CD4-positive, alpha-beta T cell treated with Interferon alpha-2 for 1 hour (primary cell): ENCODE measurements around the gene ANXA1.
"Not testable (repeated sequence)": the region's sequence is repeated elsewhere in the genome, so short reads cannot be mapped to it uniquely, and the experiment has no call there.

Experiments
- DNase-seq, 2 donors: peaks; one replicate each; pipeline ENCODE4 v3.0.0-alpha.2; 2020 to 2022

The ANXA1 gene

DNA sequence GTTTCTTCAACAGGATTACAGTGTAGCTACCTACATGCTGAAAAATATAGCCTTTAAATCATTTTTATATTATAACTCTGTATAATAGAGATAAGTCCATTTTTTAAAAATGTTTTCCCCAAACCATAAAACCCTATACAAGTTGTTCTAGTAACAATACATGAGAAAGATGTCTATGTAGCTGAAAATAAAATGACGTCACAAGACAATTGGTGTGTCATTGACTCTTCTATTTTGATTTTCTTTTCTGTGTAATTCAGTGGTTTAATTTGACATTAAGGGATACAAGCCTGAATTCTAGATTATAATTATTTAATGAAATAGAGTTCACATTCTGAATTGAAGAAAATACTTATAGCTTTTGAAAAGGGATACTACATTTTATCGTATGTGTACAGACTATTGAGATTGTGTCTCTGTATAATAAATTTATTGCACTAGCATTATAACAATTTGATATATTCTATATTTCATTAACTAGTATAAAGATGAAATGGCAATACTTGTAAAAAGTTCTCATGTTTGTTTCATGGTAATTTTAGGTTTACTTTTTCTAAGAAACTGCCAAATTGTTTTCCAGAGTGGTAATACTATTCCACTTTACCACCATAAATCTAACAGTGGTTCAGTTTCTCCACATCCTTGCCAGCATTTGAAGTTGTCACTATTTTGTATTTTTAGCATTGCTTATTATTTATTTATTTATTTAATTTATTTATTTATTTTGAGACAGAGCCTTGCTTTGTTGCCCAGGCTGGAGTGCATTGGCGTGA, 18.7 kb downstream of the ANXA1 start:
- DNase-seq: peak in 1 of 2 donors; percentile 34

DNA sequence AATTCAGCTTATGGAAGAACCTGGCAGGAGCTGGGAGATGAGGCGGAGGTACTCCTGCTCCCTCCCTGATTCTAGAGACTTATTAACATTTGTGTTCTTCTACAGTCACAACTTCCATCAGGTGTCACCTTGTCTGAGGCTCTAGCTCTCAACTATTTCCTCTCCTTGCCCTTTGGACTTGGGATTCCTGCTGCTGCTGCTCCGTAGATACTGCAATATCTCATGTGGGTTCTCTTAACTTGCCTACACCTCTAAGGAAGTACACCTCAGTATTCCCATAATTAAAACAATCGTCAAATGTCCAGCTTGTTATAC, 21.2 kb downstream of the ANXA1 start:
- peak in 1 of 2 donors; percentile 55 for DNase-seq

DNA sequence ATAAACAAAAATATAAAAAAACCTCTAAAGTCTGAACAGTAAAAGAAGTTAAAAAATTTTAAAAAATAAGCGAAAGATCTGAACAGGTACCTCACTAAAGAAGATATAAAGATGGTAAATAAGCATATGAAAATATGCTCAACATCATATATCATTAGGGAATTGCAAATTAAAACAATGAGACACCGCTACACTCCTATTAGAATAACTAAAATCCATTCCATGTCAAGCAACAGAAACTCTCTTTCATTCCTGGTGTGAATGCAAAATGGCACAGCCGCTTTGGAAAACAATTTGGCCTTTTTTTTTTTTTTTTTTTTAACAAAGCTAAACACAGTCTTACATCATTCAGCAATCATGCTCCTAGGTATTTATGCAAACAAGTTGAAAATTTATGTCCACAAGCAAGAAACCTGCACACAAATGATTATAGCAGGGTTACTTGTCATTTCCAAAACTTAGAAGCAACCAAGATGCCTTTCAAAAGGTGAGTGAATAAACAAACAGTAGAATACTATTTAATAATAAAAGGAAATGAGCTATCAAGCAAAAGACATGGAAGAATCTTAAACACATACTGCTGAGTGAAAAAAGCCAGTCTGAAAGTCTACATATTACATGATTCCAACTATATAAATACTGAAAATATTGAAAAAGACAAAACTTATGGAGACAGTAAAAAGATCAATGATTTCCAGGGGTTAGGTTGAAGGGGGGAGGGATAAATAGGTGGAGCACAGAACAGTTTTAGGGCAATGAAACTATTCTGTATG, 22.1 kb downstream of the ANXA1 start:
- peak in 1 of 2 donors; percentile 49 for DNase-seq

DNA sequence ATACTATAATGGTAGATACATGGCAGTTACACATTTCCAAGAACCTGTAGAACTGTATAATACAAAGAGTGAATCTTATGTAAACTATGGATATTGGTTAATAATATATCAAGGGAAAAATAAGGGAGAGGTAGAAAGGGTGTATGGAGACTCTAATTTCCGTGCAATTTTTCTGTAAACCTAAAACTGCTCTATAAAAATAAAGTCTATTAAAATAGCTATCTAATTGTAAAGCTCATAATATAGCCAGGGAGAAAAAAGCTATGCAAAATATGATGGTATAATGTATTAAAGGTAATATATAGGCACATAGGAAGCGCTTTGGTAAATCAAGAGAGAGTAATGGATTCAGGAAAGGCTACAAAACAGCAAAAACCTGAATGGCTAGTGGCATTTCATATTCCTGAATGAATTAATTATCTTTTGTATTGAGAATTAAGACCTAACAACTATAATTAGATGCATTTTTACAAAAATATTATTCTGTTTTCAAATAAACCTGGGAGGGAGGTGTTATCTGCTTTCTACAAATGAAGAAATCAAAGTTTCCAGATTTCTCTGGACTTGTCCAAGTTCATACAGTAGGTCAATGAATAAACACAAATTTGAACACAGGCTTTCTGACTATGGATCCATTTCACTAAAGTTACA, 22.8 kb downstream of the ANXA1 start:
- DNase-seq: peak in 1 of 2 donors; percentile 52

DNA sequence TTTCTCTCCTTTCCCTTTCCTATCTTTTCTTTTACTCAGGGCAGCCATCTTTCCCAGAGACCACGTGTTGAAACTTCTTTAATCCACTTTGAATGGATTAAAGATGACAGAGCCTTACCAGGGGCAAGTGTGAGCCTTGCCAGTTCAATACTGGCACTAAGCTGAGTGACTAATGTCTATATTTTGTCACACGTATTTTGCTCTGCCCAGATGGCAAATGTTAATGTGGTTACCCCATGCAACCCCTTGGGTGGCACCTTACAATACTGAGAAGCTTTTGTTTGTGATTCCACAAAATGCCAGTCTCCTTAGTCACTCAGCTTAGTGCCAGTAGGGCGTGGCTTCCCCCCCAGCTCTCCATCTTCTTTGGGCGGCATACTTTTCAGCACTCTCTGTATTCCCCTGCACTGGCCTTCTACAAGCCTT, 24.8 kb downstream of the ANXA1 start:
- peak in 1 of 2 donors; percentile 41 for DNase-seq

DNA sequence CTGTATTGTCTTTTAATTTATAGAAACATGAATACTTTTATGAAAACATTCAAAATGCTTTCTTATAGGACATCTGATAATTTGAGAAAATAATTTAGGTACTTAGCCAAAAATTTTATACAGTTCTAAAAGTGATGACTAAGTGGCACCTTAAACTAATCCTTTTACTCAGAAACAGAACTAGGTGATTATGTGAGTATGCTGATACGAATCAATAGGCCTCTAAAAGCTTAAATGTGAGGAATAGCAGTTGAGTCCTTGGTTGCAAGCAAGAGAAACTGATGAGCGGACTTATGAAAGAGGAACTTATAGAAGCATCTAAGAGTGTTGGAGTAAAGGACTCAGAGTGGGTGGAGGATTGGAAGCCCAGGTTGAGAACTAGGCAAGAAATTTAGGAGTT, 26.4 kb downstream of the ANXA1 start:
- DNase-seq: no peak

DNA sequence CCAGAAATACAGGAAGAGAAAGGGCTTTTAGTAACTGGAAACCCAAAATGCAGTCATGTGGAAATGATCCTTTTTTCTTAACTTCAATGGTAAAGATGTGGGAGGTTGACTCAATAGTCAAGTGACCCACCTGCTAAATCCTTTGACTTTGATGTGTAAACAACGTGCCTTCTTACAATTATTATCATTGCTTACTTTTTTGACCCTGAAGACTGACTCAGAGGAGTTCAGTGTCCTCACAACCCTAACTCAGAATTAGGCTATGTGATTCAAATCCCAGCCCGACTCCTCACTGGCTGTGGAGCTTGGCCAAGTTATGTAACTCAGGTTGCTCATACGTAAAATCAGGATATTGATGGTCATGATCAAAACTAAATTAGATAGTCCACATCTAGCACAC, 27.9 kb downstream of the ANXA1 start:
- no peak for DNase-seq

DNA sequence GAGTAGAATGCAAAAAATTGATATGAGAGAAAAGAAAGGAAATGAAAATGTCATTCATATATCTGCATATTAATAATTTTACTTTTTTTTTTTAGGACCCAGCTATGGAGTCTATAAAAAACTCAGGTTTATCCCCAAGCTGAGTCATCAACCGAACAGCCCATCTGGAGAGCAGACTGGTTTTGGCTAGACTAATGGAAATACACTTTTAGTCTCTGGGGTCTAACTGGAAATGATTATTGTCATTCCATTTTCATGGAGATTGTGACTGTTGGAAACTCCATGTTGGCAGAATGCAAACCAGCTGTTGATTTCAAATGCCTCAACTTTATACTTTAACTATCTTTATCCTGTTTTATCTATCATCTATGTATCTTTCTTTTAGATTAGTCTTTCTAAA, 28.7 kb downstream of the ANXA1 start:
- DNase-seq: no peak

DNA sequence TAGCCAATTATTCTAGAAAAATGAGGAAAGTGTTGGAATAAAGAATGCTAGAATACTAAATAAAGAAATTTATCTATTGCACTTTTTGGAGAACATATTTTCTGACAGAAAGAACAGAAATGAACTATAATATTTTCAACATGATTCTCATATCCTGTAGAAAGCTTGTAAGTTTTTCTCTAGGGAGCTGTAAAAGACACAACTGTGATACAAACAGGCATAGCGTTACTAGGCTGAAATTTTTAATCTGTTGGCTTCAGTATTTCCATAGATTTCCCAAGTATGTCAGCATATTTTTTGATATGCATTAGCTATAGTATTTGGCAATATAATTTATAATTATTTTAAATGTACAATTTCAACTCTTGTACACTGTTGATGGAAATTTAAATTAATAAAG, 31.3 kb downstream of the ANXA1 start:
- DNase-seq: no peak

DNA sequence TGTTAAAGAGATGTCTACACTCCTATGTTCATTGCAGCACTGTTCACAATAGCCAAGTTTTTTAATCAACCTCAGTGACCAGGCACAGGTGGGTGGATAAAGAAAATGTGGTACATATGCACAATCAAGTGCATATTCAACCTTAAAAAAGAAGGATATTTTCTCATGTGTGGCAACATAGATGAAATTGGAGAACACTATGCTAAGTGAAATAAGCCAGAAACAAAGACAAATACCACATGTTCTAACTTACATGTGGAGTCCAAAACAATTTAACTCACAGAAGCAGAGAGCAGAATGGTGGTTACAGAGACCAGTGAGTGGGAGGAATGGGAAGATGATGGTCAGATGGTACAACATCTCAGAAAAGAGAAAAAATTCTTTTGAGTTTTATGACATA, 31.8 kb downstream of the ANXA1 start:
- DNase-seq: no peak

DNA sequence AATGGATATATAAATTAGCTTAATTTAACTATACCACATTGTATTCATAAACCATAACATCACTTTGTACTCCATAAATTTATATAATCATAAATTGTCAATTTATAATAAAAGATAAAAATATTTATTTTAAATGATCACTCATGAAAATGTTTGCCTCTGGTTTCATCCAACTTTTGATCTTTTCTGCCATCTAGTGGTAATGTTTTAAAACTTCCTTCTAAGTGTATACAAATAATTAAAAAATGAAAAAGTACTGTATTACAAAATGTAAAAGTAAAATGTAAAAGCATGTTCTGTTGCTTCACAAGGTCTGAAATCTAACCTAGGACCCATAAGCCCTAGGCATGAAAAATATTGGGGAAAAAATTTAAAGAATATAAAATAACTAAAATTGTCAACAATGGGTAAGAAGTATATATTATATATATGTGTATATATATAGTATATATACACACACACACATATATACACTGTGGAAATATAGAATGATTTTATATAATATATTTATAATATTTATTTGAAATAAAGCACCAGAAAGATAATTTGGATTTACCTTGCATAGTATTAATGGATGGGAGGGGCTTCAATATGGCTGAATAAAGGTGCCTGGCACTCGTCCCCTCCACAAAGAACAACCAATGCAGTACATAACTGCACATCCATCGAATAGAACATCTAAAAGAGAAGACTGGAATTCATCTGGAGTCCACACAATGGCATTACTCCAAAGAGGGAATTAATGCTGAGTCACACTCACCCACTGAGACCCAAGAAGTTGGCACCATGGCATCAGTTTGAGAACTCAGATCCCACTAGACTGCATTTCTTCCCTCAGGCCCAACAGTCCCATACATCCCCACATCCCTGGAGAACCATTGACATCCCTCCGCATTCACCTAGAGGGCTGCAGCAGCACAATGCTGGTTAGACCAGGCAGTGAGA, 32.5 kb downstream of the ANXA1 start:
- peak in 1 of 2 donors; percentile 67 for DNase-seq

DNA sequence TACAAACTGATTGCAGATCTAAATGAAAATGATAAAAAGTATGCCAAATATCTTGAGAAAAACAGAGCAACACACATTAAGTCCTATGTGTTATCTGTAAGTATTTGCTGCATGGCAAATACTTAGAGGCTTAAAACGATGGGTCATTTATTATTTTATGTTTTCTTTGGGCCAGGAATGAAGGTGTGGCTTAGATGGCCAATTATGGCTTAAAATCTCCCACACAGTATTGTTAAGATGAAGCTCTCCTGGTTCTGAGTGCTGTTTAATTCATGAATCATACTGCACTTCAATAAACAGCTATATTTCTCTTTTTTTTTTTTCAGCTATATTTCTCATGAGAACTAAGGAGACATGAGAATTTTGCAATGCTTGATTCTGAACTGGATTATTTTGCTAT, 39.4 kb downstream of the ANXA1 start:
- DNase-seq: not testable (repeated sequence)

DNA sequence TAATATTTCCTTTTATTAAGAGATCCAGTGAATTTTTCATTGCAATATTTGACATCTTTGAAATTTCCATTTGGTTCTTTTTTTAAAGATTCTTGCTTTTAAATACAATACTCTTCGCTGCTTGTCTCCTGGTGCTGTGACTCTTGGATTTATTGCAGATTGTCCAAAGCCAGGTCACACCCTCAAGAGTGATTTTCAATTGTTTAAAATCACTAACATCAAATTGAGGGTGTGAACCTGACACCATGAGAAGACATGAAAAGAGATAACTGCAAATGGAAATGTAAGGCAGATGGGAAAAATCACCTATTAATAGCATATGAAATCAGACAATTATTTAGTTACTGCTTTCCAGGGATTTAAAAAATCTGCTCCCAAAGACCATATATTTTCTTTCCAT, 42.6 kb downstream of the ANXA1 start:
- DNase-seq: no peak

DNA sequence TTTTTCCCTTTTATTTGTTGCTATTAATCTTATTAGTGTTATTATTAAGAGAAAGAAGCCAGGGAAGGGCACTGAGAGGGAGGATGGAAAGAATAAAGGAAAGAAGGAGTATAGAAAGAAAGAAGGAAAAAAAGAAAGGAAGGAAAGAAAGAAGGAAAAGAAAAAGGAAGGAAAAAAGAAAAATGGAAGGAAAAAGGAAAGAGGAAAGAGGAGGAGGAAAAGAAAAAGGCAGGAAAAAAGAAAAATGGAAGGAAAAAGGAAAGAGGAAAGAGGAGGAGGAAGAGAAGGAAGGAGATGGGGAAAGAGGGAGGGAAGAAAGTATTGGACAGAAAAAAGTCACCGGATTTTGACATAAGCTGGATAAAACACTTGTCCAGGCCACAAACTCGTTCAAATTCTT, 47.8 kb downstream of the ANXA1 start:
- no peak for DNase-seq

DNA sequence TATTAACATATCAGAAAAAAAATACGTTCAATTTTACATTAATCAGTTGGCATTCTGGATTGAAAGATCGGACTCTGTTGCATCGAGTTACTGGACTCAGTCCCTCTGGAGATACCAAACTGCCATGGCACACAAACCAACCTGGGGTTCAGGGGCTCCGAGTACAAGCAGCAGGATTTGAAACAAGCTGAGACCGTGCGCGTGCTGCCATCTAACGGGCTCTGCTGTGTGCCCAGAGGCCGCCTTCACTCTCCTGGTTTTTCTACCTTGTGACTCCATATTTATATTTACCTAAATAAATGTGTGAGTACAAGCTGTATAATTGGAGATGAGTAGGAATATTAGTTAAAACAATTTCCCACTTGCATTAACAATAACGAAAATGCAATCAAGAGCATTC, 48.2 kb downstream of the ANXA1 start:
- no peak for DNase-seq

DNA sequence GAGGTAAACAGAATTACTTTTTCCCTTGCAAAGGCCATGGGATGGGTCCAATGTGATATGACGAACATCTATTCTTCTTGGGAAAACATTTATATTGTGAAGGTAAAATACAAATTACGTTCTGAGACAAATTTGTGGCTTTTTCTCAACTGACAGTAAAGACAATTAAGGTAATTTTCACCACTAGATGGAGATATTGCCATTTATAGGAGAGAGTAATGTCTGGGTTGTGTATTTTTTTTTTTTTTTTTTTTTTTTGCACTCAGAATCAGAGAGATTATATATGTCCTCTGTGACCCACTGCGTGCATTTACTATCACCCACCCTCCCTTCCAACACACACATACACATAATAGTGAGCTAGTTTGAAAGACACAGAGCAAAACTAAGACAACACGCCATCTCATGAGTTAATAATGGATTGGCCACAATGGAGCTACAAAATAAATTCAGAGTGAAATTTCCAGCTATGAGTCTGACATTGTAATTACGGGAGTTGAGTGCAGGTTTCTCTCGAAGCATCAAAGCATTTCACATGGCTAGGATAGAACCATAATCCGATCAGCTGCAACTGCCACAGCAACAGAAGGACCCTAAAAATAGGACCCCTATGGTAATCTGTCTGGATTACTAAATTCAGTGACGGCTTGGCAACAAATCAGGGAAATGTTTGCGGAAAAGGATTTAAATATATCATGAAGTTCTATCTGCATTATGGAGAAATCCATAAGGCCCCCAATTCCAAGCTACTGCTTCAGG, 49.2 kb downstream of the ANXA1 start:
- DNase-seq: peak in 1 of 2 donors; percentile 46

DNA sequence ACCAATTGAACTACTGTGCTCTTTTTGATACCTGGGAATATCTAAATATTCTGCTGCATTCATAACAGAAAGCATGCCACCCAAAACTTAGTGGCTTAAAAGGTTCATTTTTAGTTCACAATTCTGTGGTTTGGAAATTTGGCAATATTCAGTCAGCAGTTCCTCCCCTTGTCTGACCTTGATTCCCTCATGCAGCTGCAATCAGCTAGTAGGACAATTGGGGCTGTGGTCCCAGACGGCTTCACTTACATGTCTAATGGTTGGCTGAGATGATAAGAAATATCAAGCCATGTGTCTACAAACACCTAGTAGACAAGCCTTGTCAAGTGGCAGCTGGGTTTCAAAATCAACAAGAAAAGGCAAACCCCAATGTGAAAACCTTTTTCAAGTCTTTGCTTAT, 51.3 kb downstream of the ANXA1 start:
- DNase-seq: no peak

DNA sequence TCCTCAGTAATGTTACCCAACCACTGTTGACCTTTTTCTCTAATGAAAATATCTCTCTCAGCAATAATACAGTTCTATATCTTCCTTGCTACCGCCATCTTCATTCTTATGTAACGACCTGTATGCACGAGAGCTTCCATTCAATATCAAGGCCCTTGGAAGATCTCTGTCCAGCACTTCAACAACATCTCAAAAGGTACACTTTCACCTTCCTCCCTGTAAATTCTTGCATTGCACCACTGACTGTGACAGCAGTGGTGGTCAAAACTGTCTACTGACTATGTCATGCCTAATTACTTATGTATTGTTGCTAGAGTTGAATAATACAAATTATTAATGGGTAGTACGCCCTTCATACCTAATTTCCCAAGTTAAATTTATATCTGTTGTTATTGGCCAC, 53.3 kb downstream of the ANXA1 start:
- DNase-seq: no peak

DNA sequence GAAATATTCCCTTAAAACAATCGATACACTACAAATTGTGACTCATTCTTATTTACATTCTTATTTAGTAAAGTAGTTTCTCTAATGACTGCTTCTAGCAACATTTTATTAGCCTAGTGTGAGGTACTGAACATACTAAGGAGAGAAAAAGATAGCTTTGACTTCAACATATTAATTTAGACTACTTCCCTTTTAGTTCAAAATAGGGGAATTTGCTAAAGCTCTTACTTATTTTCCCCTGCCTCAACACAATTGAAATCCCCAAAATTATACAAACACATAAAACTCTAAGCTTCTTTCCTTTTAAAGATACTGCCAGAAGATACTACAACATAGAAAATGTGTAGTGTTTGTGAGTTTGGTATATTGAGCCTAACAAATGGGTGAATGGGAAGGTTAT, 55.2 kb downstream of the ANXA1 start:
- no peak for DNase-seq

DNA sequence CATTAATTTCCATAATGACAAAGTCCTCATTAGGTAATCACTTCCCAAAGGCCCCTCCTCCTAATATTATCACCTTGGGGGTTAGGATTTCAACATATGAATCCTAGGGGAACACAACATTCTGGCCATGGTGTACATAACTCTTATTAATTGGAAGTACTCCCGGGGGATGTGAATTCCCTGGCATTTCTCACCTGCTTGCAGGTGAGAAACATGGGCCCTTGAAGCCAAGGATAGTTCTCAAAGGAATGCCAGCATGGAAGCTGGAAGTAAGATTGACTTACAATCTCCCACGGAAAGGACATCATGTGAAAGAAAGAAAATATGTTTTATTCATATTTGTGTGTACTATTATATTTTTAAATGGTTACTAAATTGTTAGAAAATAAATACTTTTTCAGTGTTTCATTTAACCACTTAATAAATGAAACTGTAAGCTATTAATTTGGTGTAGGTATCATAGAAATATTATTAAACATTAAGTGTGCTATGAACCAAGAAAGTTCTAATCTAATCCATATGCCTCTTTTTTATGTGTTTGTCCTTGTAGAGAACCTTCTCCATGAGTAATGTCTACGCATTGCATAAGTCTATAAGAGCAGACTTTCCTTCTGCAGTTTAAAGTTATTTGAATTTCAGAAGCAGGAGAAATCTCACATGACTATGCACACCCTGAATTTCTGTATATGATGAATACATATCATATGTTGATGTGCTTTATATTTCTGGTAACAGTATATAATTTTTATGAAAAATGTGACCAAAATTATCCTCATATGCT, 59.4 kb downstream of the ANXA1 start:
- no peak for DNase-seq

DNA sequence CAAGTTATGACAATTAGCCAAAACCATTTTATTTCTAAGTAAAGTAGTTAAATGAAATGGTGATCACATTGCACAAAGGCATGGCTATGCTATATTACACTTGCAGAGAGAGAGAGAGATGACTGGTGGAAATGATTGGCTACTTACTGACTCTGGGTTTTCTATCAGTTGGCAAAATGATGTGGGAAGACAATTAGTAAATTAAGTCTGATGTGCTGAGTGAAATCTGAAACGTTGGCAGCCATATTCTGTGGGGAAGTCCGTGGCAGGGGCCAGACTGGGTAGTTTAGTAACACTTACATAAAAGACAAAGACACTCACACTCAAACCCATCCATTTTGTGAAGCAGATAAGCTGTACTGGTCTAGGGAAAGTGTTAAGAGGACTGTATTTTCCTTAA, 61.6 kb downstream of the ANXA1 start:
- no peak for DNase-seq
